SIG-M5 (cell line): ENCODE data around the gene IL15RA.
"Not testable (repeated sequence)": the region's sequence is repeated elsewhere in the genome, so short reads cannot be mapped to it uniquely, and the experiment has no call there.

Experiments
- DNase-seq: peaks from one replicate; lab custom pipeline; 2025; lab: John Stamatoyannopoulos, UW

Gene IL15RA

GRCh38 chr10:5924889-5925288 lies 52.5 kb downstream of the IL15RA start:
- DNase-seq: no peak

- no peak for DNase-seq
Observed at GRCh38 chr10:5921746-5922145, 55.6 kb downstream of the IL15RA start.

- no peak for DNase-seq
Observed at GRCh38 chr10:5919568-5919967, 57.8 kb downstream of the IL15RA start.

GRCh38 chr10:5918763-5919162 lies 58.6 kb downstream of the IL15RA start:
- no peak for DNase-seq

GRCh38 chr10:5917305-5917704 lies 60.0 kb downstream of the IL15RA start:
- no peak for DNase-seq

GRCh38 chr10:5915451-5915850 lies 61.9 kb downstream of the IL15RA start:
- no peak for DNase-seq

- no peak for DNase-seq
Observed at GRCh38 chr10:5913736-5914135, 63.6 kb downstream of the IL15RA start.

- DNase-seq: no peak
Observed at GRCh38 chr10:5911670-5912069, 65.7 kb downstream of the IL15RA start.

GRCh38 chr10:5910323-5911100 lies 66.8 kb downstream of the IL15RA start:
- DNase-seq: no peak

GRCh38 chr10:5908676-5909075 lies 68.7 kb downstream of the IL15RA start:
- not testable (repeated sequence) for DNase-seq

- DNase-seq: no peak
Observed at GRCh38 chr10:5906651-5907050, 70.7 kb downstream of the IL15RA start.

GRCh38 chr10:5905854-5906507 lies 71.4 kb downstream of the IL15RA start:
- no peak for DNase-seq

GRCh38 chr10:5904227-5904626 lies 73.1 kb downstream of the IL15RA start:
- no peak for DNase-seq

- DNase-seq: no peak
Observed at GRCh38 chr10:5903563-5903962, 73.8 kb downstream of the IL15RA start.

- no peak for DNase-seq
Observed at GRCh38 chr10:5902511-5903274, 74.7 kb downstream of the IL15RA start.
